Renal cortical epithelial cell (primary cell): ENCODE measurements around the gene COPB2. TPM values are rescaled to one million over a fixed set of nuclear protein-coding genes. Genes with fewer than 3 reads are reported as not detected.
"Not testable (repeated sequence)": the region's sequence is repeated elsewhere in the genome, so short reads cannot be mapped to it uniquely, and the experiment has no call there.

ENCODE experiments used
- DNase-seq: peaks from one replicate; pipeline ENCODE4 v3.0.0-alpha.2; 2011; ENCODE audit warnings: low read depth
- total RNA-seq: library from RNA; depleted of rRNA; stranded (reverse); fragments of >200 nt; gene quantifications from 2 replicates; pipeline ENCODE4 v1.2.3, GENCODE V29; 2014

COPB2 gene
- total RNA-seq, 1 donor from 2014 or later, result 238 TPM

GRCh38 chr3:139378587-139379241 is 10.7 kb downstream of the COPB2 start:
- DNase-seq, result no peak

GRCh38 chr3:139377378-139377777 is 12.1 kb downstream of the COPB2 start:
- no peak for DNase-seq

- no peak for DNase-seq
These were observed 15.3 kb downstream of the COPB2 start for GRCh38 chr3:139374099-139374498.

- no peak for DNase-seq
These were observed 24.9 kb downstream of the COPB2 start for GRCh38 chr3:139364549-139364948.

- DNase-seq, result no peak
These were observed 28.2 kb downstream of the COPB2 start for GRCh38 chr3:139361276-139361675.

GRCh38 chr3:139358841-139359562 is 30.4 kb downstream of the COPB2 start:
- DNase-seq, result peak; percentile 72

- DNase-seq, result no peak
These were observed 31.5 kb downstream of the COPB2 start for GRCh38 chr3:139357899-139358298.

- no peak for DNase-seq
These were observed 33.6 kb downstream of the COPB2 start for GRCh38 chr3:139355891-139356290.

- DNase-seq, result no peak
These were observed 34.0 kb downstream of the COPB2 start for GRCh38 chr3:139355476-139355875.

GRCh38 chr3:139354661-139355060 is 34.8 kb downstream of the COPB2 start:
- no peak for DNase-seq

- peak; percentile 73 for DNase-seq
These were observed 35.4 kb downstream of the COPB2 start for GRCh38 chr3:139353920-139354556.

GRCh38 chr3:139346771-139347170 is 42.7 kb downstream of the COPB2 start:
- no peak for DNase-seq

- peak; percentile 89 for DNase-seq
These were observed 45.3 kb downstream of the COPB2 start, which contains the start of gene MRPS22 for GRCh38 chr3:139343895-139344856. MRPS22 (plus strand) TSS chr3:139344020; CDS start chr3:139344027, 7 bp downstream.

- no peak for DNase-seq
These were observed 47.4 kb downstream of the COPB2 start for GRCh38 chr3:139342054-139342453.

GRCh38 chr3:139340784-139341183 is 48.7 kb downstream of the COPB2 start:
- no peak for DNase-seq

- no peak for DNase-seq
These were observed 50.1 kb downstream of the COPB2 start for GRCh38 chr3:139339219-139339906.

GRCh38 chr3:139338405-139338804 is 51.0 kb downstream of the COPB2 start:
- no peak for DNase-seq

GRCh38 chr3:139334675-139335074 is 54.8 kb downstream of the COPB2 start:
- not testable (repeated sequence) for DNase-seq

GRCh38 chr3:139332092-139332491 is 57.4 kb downstream of the COPB2 start:
- no peak for DNase-seq

GRCh38 chr3:139329364-139329850 is 60.0 kb downstream of the COPB2 start:
- DNase-seq, result peak; percentile 44

- no peak for DNase-seq
These were observed 61.1 kb downstream of the COPB2 start for GRCh38 chr3:139328356-139328755.
